GM19467 (cell line): ENCODE measurements around the gene SERTAD3.
A peak's percentile ranks its signal among the peaks of the same experiment; 100 is the strongest.
"Not testable (repeated sequence)": the region's sequence is repeated elsewhere in the genome, so short reads cannot be mapped to it uniquely, and the experiment has no call there.

ENCODE experiments used
- ATAC-seq: cut with Tn5 transposase; IDR thresholded peaks from one replicate; pipeline ENCODE4 v1.9.1; 2021; ENCODE audit warnings: mild to moderate bottlenecking, moderate library complexity; ENCODE audit not compliant: unreplicated experiment

SERTAD3 gene

GRCh38 chr19:40411958-40412499, 32.1 kb downstream of the SERTAD3 start:
- no peak for ATAC-seq

- ATAC-seq = no peak
Observed at GRCh38 chr19:40411125-40411842, 32.9 kb downstream of the SERTAD3 start.

GRCh38 chr19:40410030-40410389, 34.1 kb downstream of the SERTAD3 start:
- ATAC-seq = no peak

GRCh38 chr19:40408598-40408925, 35.6 kb downstream of the SERTAD3 start:
- not testable (repeated sequence) for ATAC-seq

GRCh38 chr19:40407714-40408597, 36.2 kb downstream of the SERTAD3 start:
- ATAC-seq = no peak

- ATAC-seq = peak; percentile 49
Observed at GRCh38 chr19:40403262-40403984, 40.7 kb downstream of the SERTAD3 start.

GRCh38 chr19:40400559-40400958, 43.6 kb downstream of the SERTAD3 start:
- no peak for ATAC-seq

GRCh38 chr19:40398417-40399131, 45.6 kb downstream of the SERTAD3 start:
- ATAC-seq = no peak

GRCh38 chr19:40397568-40397906, 46.6 kb downstream of the SERTAD3 start:
- ATAC-seq = no peak

GRCh38 chr19:40396886-40397567, 47.1 kb downstream of the SERTAD3 start:
- no peak for ATAC-seq

- no peak for ATAC-seq
Observed at GRCh38 chr19:40395956-40396355, 48.2 kb downstream of the SERTAD3 start.

GRCh38 chr19:40394816-40395210, 49.3 kb downstream of the SERTAD3 start:
- no peak for ATAC-seq

GRCh38 chr19:40393894-40394815, 50.0 kb downstream of the SERTAD3 start:
- ATAC-seq = no peak

GRCh38 chr19:40392894-40393517, 51.1 kb downstream of the SERTAD3 start:
- ATAC-seq = no peak

GRCh38 chr19:40392123-40392522, 52.0 kb downstream of the SERTAD3 start:
- ATAC-seq = no peak
